ENCODE data around the gene IRGQ. TPM values are rescaled to one million over a fixed set of nuclear protein-coding genes. Genes with fewer than 3 reads are reported as not detected.

Gene IRGQ
- total and polyA plus RNA-seq, 7 donors, result 5.5 to 26.9 (median 21.5) TPM

DNA sequence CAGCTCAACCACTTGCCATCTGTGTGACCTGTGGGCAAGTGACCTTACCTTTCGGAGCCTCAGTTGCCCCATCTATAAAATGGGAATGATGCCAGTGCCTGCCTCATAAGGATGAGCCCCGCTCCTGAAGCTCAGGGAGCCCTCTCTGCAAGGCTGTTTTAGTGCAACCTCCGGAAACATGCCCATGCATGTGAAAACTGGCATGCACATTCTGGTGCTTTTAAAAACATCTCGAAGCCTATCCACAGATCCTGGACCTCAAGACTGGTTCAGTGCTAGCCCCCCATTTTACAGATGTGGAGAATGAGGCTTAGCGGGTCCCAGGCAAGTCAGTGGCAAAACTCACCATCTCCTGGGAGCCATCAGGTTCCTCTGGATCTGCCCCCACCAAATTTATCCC is 38.1 kb upstream of the IRGQ start:
- TF ChIP-seq, protein P1, sequence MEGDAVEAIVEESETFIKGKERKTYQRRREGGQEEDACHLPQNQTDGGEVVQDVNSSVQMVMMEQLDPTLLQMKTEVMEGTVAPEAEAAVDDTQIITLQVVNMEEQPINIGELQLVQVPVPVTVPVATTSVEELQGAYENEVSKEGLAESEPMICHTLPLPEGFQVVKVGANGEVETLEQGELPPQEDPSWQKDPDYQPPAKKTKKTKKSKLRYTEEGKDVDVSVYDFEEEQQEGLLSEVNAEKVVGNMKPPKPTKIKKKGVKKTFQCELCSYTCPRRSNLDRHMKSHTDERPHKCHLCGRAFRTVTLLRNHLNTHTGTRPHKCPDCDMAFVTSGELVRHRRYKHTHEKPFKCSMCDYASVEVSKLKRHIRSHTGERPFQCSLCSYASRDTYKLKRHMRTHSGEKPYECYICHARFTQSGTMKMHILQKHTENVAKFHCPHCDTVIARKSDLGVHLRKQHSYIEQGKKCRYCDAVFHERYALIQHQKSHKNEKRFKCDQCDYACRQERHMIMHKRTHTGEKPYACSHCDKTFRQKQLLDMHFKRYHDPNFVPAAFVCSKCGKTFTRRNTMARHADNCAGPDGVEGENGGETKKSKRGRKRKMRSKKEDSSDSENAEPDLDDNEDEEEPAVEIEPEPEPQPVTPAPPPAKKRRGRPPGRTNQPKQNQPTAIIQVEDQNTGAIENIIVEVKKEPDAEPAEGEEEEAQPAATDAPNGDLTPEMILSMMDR (IDR thresholded peaks at IDR 0.05), result no peak
- no peaks in the 10 kb centered on the region for H3K4me1 ChIP-seq
- no peak overlapping the region for H3K27ac ChIP-seq
- 80 to 84% (median 81%) methylated on average over 5 of the region's 5 CpGs for WGBS, 3 donors
- no peak overlapping the region for H3K4me3 ChIP-seq
- intact Hi-C loops (cut with DNase I), result no loop called here
- H3K27me3 ChIP-seq (ENCODE audit: insufficient read depth in 3 of 3, low read length in 2 of 3), result peaks cover 0 to under 1% (median 0%) of the 10 kb centered on the region in 3 donors
- ATAC-seq (no peak), DNase-seq (no peak)
- H3K9me3 ChIP-seq, result no peaks in the 10 kb centered on the region
- H3K36me3 ChIP-seq (ENCODE audit: insufficient read depth in 1 of 2, low read depth in 1 of 2), result no peaks in the 10 kb centered on the region

DNA sequence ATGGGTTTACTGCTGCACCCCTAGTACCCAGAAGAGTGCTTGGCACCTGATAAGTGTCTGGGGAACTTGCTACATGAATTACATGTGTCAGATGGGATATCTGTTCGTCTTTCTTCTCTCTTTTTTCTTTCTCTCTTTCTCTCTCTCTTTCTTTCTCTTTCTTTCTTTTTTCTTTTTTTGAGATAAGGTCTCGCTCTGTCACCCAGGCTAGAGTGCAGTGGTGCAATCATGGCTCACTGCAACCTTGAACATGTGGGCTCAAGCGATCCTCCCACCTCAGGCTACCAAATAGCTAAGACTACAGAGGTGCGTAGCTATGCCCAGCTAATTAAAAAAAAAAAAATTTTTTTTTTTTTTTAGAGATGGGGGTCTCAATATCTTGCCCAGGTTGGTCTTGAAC is 37.6 kb upstream of the IRGQ start:
- TF ChIP-seq, protein P1 (IDR thresholded peaks at IDR 0.05), result no peak
- H3K36me3 ChIP-seq (ENCODE audit: insufficient read depth in 1 of 2, low read depth in 1 of 2), result no peaks in the 10 kb centered on the region
- no peak for DNase-seq
- no peak for ATAC-seq
- no peak overlapping the region for H3K4me3 ChIP-seq
- H3K27ac ChIP-seq, result no peak overlapping the region
- 87 to 91% (median 89%) methylated on average over 4 of the region's 4 CpGs for WGBS, 3 donors
- no peaks in the 10 kb centered on the region for H3K9me3 ChIP-seq
- no peaks in the 10 kb centered on the region for H3K4me1 ChIP-seq
- intact Hi-C loops (cut with DNase I), result no loop called here
- no peaks in the 10 kb centered on the region for H3K27me3 ChIP-seq (ENCODE audit: insufficient read depth in 3 of 3, low read length in 2 of 3)

DNA sequence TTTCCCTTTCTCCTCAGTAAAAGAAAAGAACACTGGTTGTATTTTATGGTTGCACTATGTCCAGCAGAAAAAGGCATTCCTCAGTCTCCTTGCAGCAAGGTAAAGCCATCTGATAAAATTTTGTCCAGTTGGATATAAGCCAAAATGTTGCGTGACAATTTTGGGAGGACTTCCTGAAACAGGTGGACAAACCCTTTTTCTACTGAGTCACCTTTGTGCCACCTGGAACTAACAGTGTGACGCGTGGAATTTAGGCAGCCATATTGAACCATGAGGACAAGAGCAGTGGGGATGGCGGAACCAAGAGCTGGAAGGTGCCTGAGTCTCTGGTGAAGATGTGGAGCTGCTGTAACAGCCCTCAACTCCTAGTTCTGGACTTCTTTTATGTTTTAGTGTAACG is 35.6 kb upstream of the IRGQ start:
- Histone ChIP-seq H3K4me3 (no peak overlapping the region), H3K4me1 (no peaks in the 10 kb centered on the region), H3K27ac (no peak overlapping the region), H3K27me3 (ENCODE audit: insufficient read depth in 3 of 3, low read length in 2 of 3) (no peaks in the 10 kb centered on the region), H3K9me3 (no peaks in the 10 kb centered on the region), H3K36me3 (ENCODE audit: insufficient read depth in 1 of 2, low read depth in 1 of 2) (no peaks in the 10 kb centered on the region)
- DNase-seq (no peak), ATAC-seq (no peak)
- TF ChIP-seq, protein P1 (IDR thresholded peaks at IDR 0.05), result no peak
- intact Hi-C loops (cut with DNase I), result no loop called here
- WGBS, 3 donors, result 81 to 95% (median 85%) methylated on average over 5 of the region's 5 CpGs

DNA sequence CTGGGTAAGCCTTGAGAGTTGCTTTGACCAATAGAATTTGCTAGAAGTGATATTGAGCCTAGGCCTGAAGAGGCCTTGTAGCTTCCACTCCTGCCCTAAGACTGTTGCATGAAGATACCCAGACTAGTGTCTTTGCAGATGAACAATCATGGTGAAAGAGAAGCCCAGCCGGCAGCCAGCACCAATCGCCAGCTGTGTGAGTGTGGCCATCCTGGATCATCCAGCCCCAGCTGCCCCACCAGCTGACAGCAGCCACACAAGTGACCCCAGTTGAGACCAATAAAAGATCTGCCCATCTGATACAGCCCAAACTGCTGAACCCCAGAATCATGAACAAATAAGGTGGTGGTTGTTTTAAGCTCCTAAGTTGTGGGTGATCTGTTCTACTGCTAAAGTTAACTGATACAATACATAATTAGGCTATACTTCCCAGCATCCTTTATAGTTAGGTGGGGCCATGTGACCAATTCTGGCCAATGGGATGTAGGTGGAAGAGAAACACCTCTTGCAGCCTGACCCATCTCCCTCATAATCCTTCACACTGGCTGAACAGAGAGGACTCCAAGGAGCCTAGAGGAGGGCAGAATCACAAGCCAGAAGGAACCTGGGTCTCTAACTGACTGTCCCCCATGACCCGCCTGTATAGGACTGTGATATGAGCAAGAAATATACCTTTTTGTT is 32.9 kb upstream of the IRGQ start:
- ATAC-seq, result no peak

More for the DNA sequence above, 32.9 kb upstream of the IRGQ start:
- intact Hi-C loops (cut with DNase I), result no loop called here
- H3K36me3 ChIP-seq (ENCODE audit: insufficient read depth in 1 of 2, low read depth in 1 of 2), result no peaks in the 10 kb centered on the region
- peaks cover 3% of the 10 kb centered on the region for H3K4me1 ChIP-seq
- no peak for DNase-seq
- H3K9me3 ChIP-seq, result no peaks in the 10 kb centered on the region
- H3K4me3 ChIP-seq, result no peak overlapping the region
- TF ChIP-seq, protein P1 (IDR thresholded peaks at IDR 0.05), result no peak
- 56 to 73% (median 62%) methylated on average over 3 of the region's 3 CpGs for WGBS, 3 donors
- H3K27me3 ChIP-seq (ENCODE audit: insufficient read depth in 3 of 3, low read length in 2 of 3), result no peaks in the 10 kb centered on the region
- no peak overlapping the region for H3K27ac ChIP-seq

Data from psoas muscle (tissue), 8 donors.